AG09319 (cell line): ENCODE measurements around the gene SYNPO.

Experiments
- DNase-seq: peaks from one replicate; pipeline ENCODE4 v3.0.0-alpha.2; 2010; ENCODE audit warnings: low read depth; ENCODE audit errors: extremely low read depth
- TF ChIP-seq, protein P1 (sequence below): IDR thresholded peaks from 2 replicates; pipeline ENCODE4 v1.5.1; 2011; ENCODE audit warnings: low read depth, mild to moderate bottlenecking, inconsistent platforms, low read length, moderate library complexity

Gene SYNPO

GRCh38 chr5:150598006-150598405 lies 42.5 kb upstream of the SYNPO start:
- no peak for DNase-seq
- TF ChIP-seq, protein P1, sequence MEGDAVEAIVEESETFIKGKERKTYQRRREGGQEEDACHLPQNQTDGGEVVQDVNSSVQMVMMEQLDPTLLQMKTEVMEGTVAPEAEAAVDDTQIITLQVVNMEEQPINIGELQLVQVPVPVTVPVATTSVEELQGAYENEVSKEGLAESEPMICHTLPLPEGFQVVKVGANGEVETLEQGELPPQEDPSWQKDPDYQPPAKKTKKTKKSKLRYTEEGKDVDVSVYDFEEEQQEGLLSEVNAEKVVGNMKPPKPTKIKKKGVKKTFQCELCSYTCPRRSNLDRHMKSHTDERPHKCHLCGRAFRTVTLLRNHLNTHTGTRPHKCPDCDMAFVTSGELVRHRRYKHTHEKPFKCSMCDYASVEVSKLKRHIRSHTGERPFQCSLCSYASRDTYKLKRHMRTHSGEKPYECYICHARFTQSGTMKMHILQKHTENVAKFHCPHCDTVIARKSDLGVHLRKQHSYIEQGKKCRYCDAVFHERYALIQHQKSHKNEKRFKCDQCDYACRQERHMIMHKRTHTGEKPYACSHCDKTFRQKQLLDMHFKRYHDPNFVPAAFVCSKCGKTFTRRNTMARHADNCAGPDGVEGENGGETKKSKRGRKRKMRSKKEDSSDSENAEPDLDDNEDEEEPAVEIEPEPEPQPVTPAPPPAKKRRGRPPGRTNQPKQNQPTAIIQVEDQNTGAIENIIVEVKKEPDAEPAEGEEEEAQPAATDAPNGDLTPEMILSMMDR: no peak

DNA sequence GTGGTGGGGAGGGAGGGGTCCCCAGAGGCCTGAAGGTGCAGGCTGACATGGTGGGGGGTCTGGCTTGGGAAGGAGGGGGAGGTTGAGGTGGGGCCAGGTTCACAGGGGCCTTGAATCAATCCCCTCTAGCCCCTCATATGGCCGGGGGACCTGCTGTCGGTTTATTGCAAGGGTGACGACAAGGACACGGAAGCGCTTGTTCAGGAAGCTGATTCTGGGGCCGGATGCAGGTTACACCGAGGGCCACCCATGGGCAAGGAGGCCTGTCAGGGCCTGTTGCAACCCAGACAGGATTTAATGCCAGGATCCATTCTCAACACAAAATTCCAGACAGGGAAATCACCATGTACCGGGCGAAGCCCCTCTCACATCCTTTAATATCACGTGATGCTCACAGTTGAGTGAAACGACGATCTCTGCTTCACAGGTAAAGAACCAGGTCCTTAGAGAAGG lies 41.6 kb upstream of the SYNPO start:
- no peak for DNase-seq
- TF ChIP-seq, protein P1: no peak

DNA sequence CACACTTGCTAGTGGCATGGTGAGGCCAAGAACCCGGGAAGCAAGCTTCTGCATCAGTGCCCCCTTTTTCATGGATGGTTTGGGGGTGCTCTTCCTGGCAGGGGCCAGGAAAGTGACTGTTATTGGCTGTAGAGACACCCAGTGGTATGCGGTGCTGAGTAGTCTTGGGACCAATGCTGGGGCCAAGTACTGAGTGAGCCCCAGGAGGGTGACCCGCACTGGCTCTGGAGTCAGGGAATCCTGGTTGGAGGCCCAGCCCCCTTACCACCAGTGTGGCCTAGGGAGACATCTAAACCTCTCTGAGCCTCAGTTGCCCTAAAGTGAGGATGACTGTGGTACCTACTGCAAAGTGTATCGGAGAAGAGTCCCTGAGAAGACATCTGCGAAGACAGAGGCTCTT lies 41.2 kb upstream of the SYNPO start:
- no peak for DNase-seq
- TF ChIP-seq, protein P1: no peak

GRCh38 chr5:150599917-150600511 lies 40.4 kb upstream of the SYNPO start:
- no peak for DNase-seq
- TF ChIP-seq, protein P1: no peak

- TF ChIP-seq, protein P1: no peak
- DNase-seq: no peak
Observed at GRCh38 chr5:150600616-150601490, 39.6 kb upstream of the SYNPO start.

GRCh38 chr5:150601491-150602345 lies 38.7 kb upstream of the SYNPO start:
- TF ChIP-seq, protein P1: no peak
- no peak for DNase-seq
